HCT116 (cell line): Measurements from ENCODE around the gene KRTAP5-4. TPM values are rescaled to one million over a fixed set of nuclear protein-coding genes. Genes with fewer than 3 reads are reported as not detected.
"Not testable (repeated sequence)": the region's sequence is repeated elsewhere in the genome, so short reads cannot be mapped to it uniquely, and the experiment has no call there.

Source experiments
- ATAC-seq: fragments of 200-7000 bp; cut with Tn5 transposase; 2 replicates; pipeline ENCODE4 v1.9.1; 2020; ENCODE audit warnings: mild to moderate bottlenecking, moderate library complexity
- BruUV-seq: library from RNA; stranded (reverse); fragments of 400-500 nt; replicated peaks from 2 replicates; lab custom pipeline; 2021; lab: Mats Ljungman, UMichigan
- CTCF ChIA-PET: fragments of 300-600 bp; sonication (Branson Sonifier 250); formaldehyde crosslinking; loops from one replicate; lab custom pipeline; 2021; ENCODE audit warnings: antibody characterized with exemption; lab: Charles Lee
- POLR2A ChIA-PET: fragments of 300-600, 350-600 bp; sonication (Branson Sonifier 250); formaldehyde crosslinking; loops from one replicate; lab custom pipeline; 2021; ENCODE audit warnings: antibody characterized with exemption; lab: Charles Lee
- RAD21 ChIA-PET, 2 experiments: fragments of 300-600 bp; sonication (Branson Sonifier 250); formaldehyde crosslinking; loops; one replicate each; lab custom pipeline; 2023; ENCODE audit warnings: low total read pairs in 2 of 2; ENCODE audit not compliant: uncharacterized antibody in 2 of 2, unreplicated experiment in 2 of 2, low non-redundant PET in 1 of 2; lab: Charles Lee
- DNase-seq: peaks from one replicate; pipeline ENCODE4 v3.0.0-alpha.2; 2010; ENCODE audit warnings: low read depth, low spot score
- H2AFZ ChIP-seq: fragments of 200-600 bp; shearing (Covaris generic), sonication (generic); 2 replicates; pipeline ENCODE4 v1.6.1; 2017; ENCODE audit warnings: low read depth, mixed run types, mixed read lengths, antibody characterized with exemption, low read length; ENCODE audit not compliant: poor library complexity, severe bottlenecking
- H3K27ac ChIP-seq: 2 replicates; pipeline ENCODE4 v1.5.1; 2012; ENCODE audit warnings: low read depth, low read length
- H3K27me3 ChIP-seq: fragments of 200-600 bp; sonication (generic); 2 replicates; pipeline ENCODE4 v1.6.1; 2016; ENCODE audit warnings: mixed run types, low read length, mixed read lengths; ENCODE audit not compliant: insufficient read depth
- H3K36me3 ChIP-seq, 2 experiments: fragments of 200-500 bp in 1 of 2; fragments of 200-600 bp in 1 of 2; sonication (Bioruptor generic) in 1 of 2; sonication (generic) in 1 of 2; 2 replicates each; pipeline versions ENCODE4 v1.5.1 to v1.6.1; 2014 to 2016; ENCODE audit warnings: low read length in 2 of 2, inconsistent platforms in 1 of 2, mixed read lengths in 1 of 2, mixed run types in 1 of 2; ENCODE audit not compliant: insufficient read depth in 2 of 2, control insufficient read depth in 1 of 2
- H3K4me1 ChIP-seq, 2 experiments: fragments of 200-600 bp in 1 of 2; sonication (generic) in 1 of 2; 2 replicates each; pipeline versions ENCODE4 v1.5.1 to v1.6.1; 2012 to 2017; ENCODE audit warnings: low read length in 2 of 2, inconsistent platforms in 1 of 2, mild to moderate bottlenecking in 1 of 2, mixed read lengths in 1 of 2, mixed run types in 1 of 2, moderate library complexity in 1 of 2; ENCODE audit not compliant: insufficient read depth in 2 of 2, control insufficient read depth in 1 of 2
- H3K4me2 ChIP-seq: fragments of 200-600 bp; sonication (generic); 2 replicates; pipeline ENCODE4 v1.6.1; 2017; ENCODE audit warnings: mixed run types, low read length, mixed read lengths
- H3K4me3 ChIP-seq, 2 experiments: fragments of 200-600 bp in 1 of 2; sonication (generic) in 1 of 2; replicated peaks in 1 of 2; 2 replicates each; pipeline ENCODE4 v1.5.1; 2011 to 2016; ENCODE audit warnings: low read length in 2 of 2, control low read depth in 1 of 2, low read depth in 1 of 2, mild to moderate bottlenecking in 1 of 2, mixed read lengths in 1 of 2, mixed run types in 1 of 2
- H3K79me2 ChIP-seq: fragments of 200-600 bp; sonication (generic); 2 replicates; pipeline ENCODE4 v1.6.1; 2017; ENCODE audit warnings: mild to moderate bottlenecking, mixed run types, low read length, moderate library complexity, mixed read lengths; ENCODE audit not compliant: insufficient read depth
- H3K9ac ChIP-seq: fragments of 200-600 bp; sonication (generic); 2 replicates; pipeline ENCODE4 v1.6.1; 2016; ENCODE audit warnings: low read length, mixed read lengths
- H3K9me2 ChIP-seq: fragments of 200-600 bp; sonication (generic), shearing (Covaris generic); 2 replicates; pipeline ENCODE4 v1.6.1; 2017; ENCODE audit warnings: mixed run types, mild to moderate bottlenecking, moderate library complexity; ENCODE audit not compliant: insufficient read depth
- H3K9me3 ChIP-seq, 2 experiments: fragments of 200-500 bp in 1 of 2; fragments of 200-600 bp in 1 of 2; sonication (Bioruptor generic) in 1 of 2; sonication (generic) in 1 of 2; 2 replicates each; pipeline ENCODE4 v1.6.1; 2014 to 2017; ENCODE audit warnings: low read length in 2 of 2, mixed read lengths in 2 of 2, inconsistent platforms in 1 of 2, low read depth in 1 of 2, mild to moderate bottlenecking in 1 of 2, mixed run types in 1 of 2, moderate library complexity in 1 of 2; ENCODE audit not compliant: control insufficient read depth in 1 of 2, insufficient read depth in 1 of 2
- H4K20me1 ChIP-seq: fragments of 200-600 bp; sonication (generic), shearing (Covaris generic); 2 replicates; pipeline ENCODE4 v1.6.1; 2017; ENCODE audit warnings: mixed run types, mild to moderate bottlenecking, moderate library complexity; ENCODE audit not compliant: insufficient read depth
- EGR1 ChIP-seq: IDR thresholded peaks from 2 replicates; pipeline ENCODE4 v1.6.1; 2012; ENCODE audit warnings: low read depth
- ELF1 ChIP-seq: IDR thresholded peaks from 2 replicates; pipeline ENCODE4 v1.6.1; 2012; ENCODE audit warnings: low read depth, borderline replicate concordance
- EZH2 ChIP-seq: fragments of 200-600 bp; sonication (generic); IDR thresholded peaks from 2 replicates; pipeline ENCODE4 v1.6.1; 2017; ENCODE audit warnings: antibody characterized with exemption, mixed run types
- FOSL1 ChIP-seq: IDR thresholded peaks from 2 replicates; pipeline ENCODE4 v1.6.1; 2012; ENCODE audit warnings: low read depth
- JUND ChIP-seq: IDR thresholded peaks from 2 replicates; pipeline ENCODE4 v1.6.1; 2012
- MAX ChIP-seq: IDR thresholded peaks from 2 replicates; pipeline ENCODE4 v1.6.1; 2012
- POLR2A ChIP-seq: IDR thresholded peaks from 2 replicates; pipeline ENCODE4 v1.7.0; 2011; ENCODE audit warnings: borderline replicate concordance; ENCODE audit not compliant: insufficient read depth, insufficient read length; ENCODE audit errors: extremely low read depth
- RAD21 ChIP-seq: IDR thresholded peaks from 2 replicates; pipeline ENCODE4 v1.6.1; 2012; ENCODE audit warnings: low read depth, mild to moderate bottlenecking
- SIN3A ChIP-seq: IDR thresholded peaks from 2 replicates; pipeline ENCODE4 v1.6.1; 2012; ENCODE audit warnings: low read depth
- SP1 ChIP-seq: IDR thresholded peaks from 2 replicates; pipeline ENCODE4 v1.6.1; 2012; ENCODE audit warnings: low read depth
- ZBTB33 ChIP-seq: IDR thresholded peaks from 2 replicates; pipeline ENCODE4 v1.6.1; 2011; ENCODE audit warnings: mild to moderate bottlenecking, low read length, moderate library complexity; ENCODE audit not compliant: insufficient replicate concordance; ENCODE audit errors: extremely low read depth
- ZFX ChIP-seq: fragments of 450-650 bp; IDR thresholded peaks from 2 replicates; pipeline ENCODE4 v1.6.1; 2017
- intact Hi-C: fragments of 100-400 bp; cut with micrococcal nuclease; formaldehyde crosslinking; loops from 2 replicates; pipeline ENCODE4 v1.10.0; 2022
- total RNA-seq: library from RNA; stranded (reverse); gene quantifications from one replicate; pipeline ENCODE4 v1.2.1, GENCODE V29; 2021; ENCODE audit not compliant: unreplicated experiment

KRTAP5-4 gene
- total RNA-seq, 1 experiment from 2014 or later, result not detected

GRCh38 chr11:1665313-1665712 lies 43.4 kb upstream of the KRTAP5-4 start:
- Histone ChIP-seq H4K20me1 (no peaks in the 10 kb centered on the region), H3K4me3 (no peak overlapping the region), H3K27me3 (0 out of 2 replicates have a peak, but pooled peaks cover 6% of the 10 kb centered on the region), H2AFZ (no peak overlapping the region), H3K27ac (no peak overlapping the region), H3K4me1 (no peaks in the 10 kb centered on the region), H3K4me2 (no peak overlapping the region), H3K9me2 (no peaks in the 10 kb centered on the region), H3K36me3 (no peaks in the 10 kb centered on the region), H3K9ac (no peak overlapping the region), H3K9me3 (no peaks in the 10 kb centered on the region), H3K79me2 (no peaks in the 10 kb centered on the region)
- no peak for DNase-seq
- BruUV-seq, result no TSS peak
- intact Hi-C loops, result no loop called here
- ATAC-seq, result no peak
- POLR2A ChIA-PET, result no interaction called here
- TF ChIP-seq SIN3A (no peak), ELF1 (no peak), JUND (no peak), EZH2 (no peak), POLR2A (no peak), MAX (no peak), EGR1 (no peak), ZFX (no peak), FOSL1 (no peak), ZBTB33 (no peak), RAD21 (no peak), SP1 (no peak)
- CTCF ChIA-PET, result no interaction called here
- RAD21 ChIA-PET, result no interaction called here

- CTCF ChIA-PET, BruUV-seq, H3K27me3 ChIP-seq, intact Hi-C loops, H3K4me1 ChIP-seq, H3K4me2 ChIP-seq, H3K9me2 ChIP-seq, H4K20me1 ChIP-seq, ATAC-seq, H3K4me3 ChIP-seq, H3K79me2 ChIP-seq, RAD21 ChIA-PET, POLR2A ChIA-PET, DNase-seq, H3K36me3 ChIP-seq, H3K9ac ChIP-seq, H2AFZ ChIP-seq, H3K9me3 ChIP-seq, H3K27ac ChIP-seq: not testable (repeated sequence)
These were observed 40.9 kb upstream of the KRTAP5-4 start for GRCh38 chr11:1662699-1663283.

GRCh38 chr11:1661454-1662269 lies 39.7 kb upstream of the KRTAP5-4 start:
- H3K4me1 ChIP-seq, H3K36me3 ChIP-seq, H3K4me3 ChIP-seq, H3K79me2 ChIP-seq, RAD21 ChIA-PET, CTCF ChIA-PET, H4K20me1 ChIP-seq, DNase-seq, H3K9ac ChIP-seq, BruUV-seq, ATAC-seq, POLR2A ChIA-PET, H3K27me3 ChIP-seq, H3K9me3 ChIP-seq, H3K4me2 ChIP-seq, intact Hi-C loops, H3K9me2 ChIP-seq, H2AFZ ChIP-seq, H3K27ac ChIP-seq: not testable (repeated sequence)
